ENCODE results near the gene STAMBPL1.

- TF ChIP-seq FOXA1 (IDR thresholded peaks at IDR 0.05) = no peak
- TF ChIP-seq SP1 (IDR thresholded peaks at IDR 0.05) = no peak
- no peak for TF ChIP-seq FOXK2 (IDR thresholded peaks at IDR 0.05)
- no peak for TF ChIP-seq NFRKB (IDR thresholded peaks at IDR 0.05)
- TF ChIP-seq ARNT (IDR thresholded peaks at IDR 0.05) = no peak
- TF ChIP-seq LEF1 (IDR thresholded peaks at IDR 0.05; ENCODE audit: borderline replicate concordance) = no peak
- TF ChIP-seq SUZ12 (IDR thresholded peaks at IDR 0.05) = no peak
- TF ChIP-seq TARDBP (IDR thresholded peaks at IDR 0.05) = no peak
- no peak for TF ChIP-seq BHLHE40 (IDR thresholded peaks at IDR 0.05; ENCODE audit: borderline replicate concordance)
- no peak for TF ChIP-seq ZNF384 (IDR thresholded peaks at IDR 0.05)
- no peak for TF ChIP-seq ELF4 (IDR thresholded peaks at IDR 0.05)
- no peak for TF ChIP-seq HDGF (IDR thresholded peaks at IDR 0.05; ENCODE audit: borderline replicate concordance)
These were observed 38.5 kb upstream of the STAMBPL1 start for GRCh38 chr10:88841316-88842111.
